Nephron (organoid): ENCODE results near the gene PAXIP1.

Experiments
- H3K27ac Mint-ChIP-seq, 3 experiments: 2 replicates each; pipeline ENCODE4 v1.8.0; 2020; ENCODE audit warnings: mixed read lengths in 3 of 3, mild to moderate bottlenecking in 2 of 3, moderate library complexity in 1 of 3
- H3K27me3 Mint-ChIP-seq: 2 replicates; pipeline ENCODE4 v1.8.0; 2021; ENCODE audit warnings: low read depth, mild to moderate bottlenecking, moderate library complexity, mixed read lengths
- H3K36me3 Mint-ChIP-seq: 2 replicates; pipeline ENCODE4 v1.8.0; 2020; ENCODE audit warnings: low read depth, mixed read lengths
- H3K4me1 Mint-ChIP-seq: 2 replicates; pipeline ENCODE4 v1.8.0; 2020; ENCODE audit warnings: mixed read lengths
- H3K4me3 Mint-ChIP-seq, 3 experiments: 2 replicates each; pipeline ENCODE4 v1.8.0; 2020; ENCODE audit warnings: mild to moderate bottlenecking in 3 of 3, mixed read lengths in 3 of 3, moderate library complexity in 2 of 3
- H3K9me3 Mint-ChIP-seq: 2 replicates; pipeline ENCODE4 v1.8.0; 2020; ENCODE audit warnings: mixed read lengths
- TF ChIP-seq, protein P1 (sequence below), 3 experiments: fragments of 200-600 bp; sonication (generic); IDR thresholded peaks; one replicate each; pipeline ENCODE4 v1.5.0; 2021; ENCODE audit warnings: antibody characterized with exemption in 3 of 3; ENCODE audit not compliant: unreplicated experiment in 3 of 3

The PAXIP1 gene

DNA sequence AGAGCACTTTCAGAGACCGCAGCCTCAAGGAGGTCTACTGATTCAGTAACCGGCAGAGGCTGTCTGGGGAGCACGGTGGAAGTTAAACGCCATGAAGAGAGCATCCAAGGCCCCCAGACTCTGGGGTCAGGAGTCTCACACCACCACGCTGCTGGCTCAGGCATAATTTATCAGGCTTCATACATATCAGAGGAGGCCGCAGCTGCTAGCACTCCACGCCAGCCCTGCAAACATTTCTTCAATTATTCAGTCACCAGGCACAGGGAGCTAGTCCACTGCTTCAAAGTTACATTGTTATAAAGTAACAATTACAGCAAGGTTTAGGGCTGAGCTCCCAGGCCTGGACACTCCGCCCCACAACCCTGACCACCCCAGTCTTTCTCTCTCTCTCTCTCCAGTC, 97.8 kb downstream of the PAXIP1 start:
- Mint-ChIP-seq H3K4me3 (no peak overlapping the region), H3K27me3 (peaks cover 24% of the 10 kb centered on the region), H3K9me3 (peaks cover 3% of the 10 kb centered on the region), H3K36me3 (no peaks in the 10 kb centered on the region), H3K27ac (no peak overlapping the region), H3K4me1 (no peaks in the 10 kb centered on the region)
- TF ChIP-seq, protein P1, sequence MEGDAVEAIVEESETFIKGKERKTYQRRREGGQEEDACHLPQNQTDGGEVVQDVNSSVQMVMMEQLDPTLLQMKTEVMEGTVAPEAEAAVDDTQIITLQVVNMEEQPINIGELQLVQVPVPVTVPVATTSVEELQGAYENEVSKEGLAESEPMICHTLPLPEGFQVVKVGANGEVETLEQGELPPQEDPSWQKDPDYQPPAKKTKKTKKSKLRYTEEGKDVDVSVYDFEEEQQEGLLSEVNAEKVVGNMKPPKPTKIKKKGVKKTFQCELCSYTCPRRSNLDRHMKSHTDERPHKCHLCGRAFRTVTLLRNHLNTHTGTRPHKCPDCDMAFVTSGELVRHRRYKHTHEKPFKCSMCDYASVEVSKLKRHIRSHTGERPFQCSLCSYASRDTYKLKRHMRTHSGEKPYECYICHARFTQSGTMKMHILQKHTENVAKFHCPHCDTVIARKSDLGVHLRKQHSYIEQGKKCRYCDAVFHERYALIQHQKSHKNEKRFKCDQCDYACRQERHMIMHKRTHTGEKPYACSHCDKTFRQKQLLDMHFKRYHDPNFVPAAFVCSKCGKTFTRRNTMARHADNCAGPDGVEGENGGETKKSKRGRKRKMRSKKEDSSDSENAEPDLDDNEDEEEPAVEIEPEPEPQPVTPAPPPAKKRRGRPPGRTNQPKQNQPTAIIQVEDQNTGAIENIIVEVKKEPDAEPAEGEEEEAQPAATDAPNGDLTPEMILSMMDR (IDR thresholded peaks at IDR 0.05; ENCODE audit: unreplicated experiment in 3 of 3) = no peak

DNA sequence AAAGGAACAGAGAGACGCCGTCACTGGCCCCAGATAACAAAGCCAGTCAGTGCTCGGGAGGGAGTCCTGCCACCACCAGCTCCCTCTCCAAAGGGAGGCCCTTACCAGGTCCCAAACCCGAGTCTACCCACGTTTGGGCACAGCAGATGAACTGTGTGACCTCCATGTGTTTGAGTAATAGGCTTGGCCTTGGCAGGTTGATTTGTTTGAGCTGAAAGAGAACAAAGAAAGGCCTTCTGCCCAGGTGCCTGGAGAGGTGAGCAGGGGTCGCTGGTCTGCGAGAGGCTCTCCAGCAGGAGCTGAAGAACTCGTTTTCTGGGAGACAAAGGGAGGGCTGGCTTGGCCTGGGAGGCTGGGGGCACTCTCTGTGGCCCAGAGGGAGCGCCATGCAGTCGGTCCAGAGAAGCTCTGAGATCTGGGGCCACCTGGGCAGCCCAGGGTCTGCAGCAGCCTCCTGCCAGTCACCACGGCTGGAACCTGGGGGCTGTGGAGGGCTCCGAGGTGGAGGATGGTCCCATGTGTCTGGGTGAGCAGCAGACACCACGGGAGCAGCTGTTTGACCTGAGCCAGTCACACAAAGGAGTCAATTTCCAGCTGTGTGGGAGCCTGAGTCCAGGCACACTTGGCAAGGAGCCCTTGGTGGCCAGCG, 99.7 kb downstream of the PAXIP1 start:
- Mint-ChIP-seq H3K27me3 (peaks cover 15% of the 10 kb centered on the region), H3K4me1 (no peaks in the 10 kb centered on the region), H3K36me3 (no peaks in the 10 kb centered on the region), H3K4me3 (no peak overlapping the region), H3K27ac (no peak overlapping the region), H3K9me3 (peaks cover 2% of the 10 kb centered on the region)
- TF ChIP-seq, protein P1 (IDR thresholded peaks at IDR 0.05; ENCODE audit: unreplicated experiment in 3 of 3) = no peak

DNA sequence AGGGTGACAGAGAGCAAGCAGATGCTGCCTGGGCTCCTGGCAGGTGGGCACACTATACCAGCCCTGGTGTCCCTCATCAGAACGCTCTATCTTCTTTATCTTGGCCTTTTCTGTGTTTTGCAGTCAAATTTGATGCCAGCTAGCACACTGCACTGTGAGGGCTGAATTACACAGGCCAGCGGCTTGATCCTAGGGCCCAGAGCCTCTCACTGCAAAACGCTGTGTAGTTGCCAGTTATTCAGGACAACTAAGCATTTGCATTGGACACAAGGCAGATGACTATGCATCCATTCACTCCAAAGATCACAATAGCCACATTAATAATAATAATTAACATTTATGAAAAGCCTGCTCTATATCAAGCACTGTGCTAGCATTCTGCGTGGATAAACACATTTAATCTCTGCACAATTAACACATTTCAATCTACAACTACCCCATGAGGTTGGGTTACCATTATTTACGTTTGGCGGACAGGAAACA, 100.3 kb downstream of the PAXIP1 start:
- no peaks in the 10 kb centered on the region for H3K9me3 Mint-ChIP-seq
- H3K4me3 Mint-ChIP-seq = no peak overlapping the region
- no peaks in the 10 kb centered on the region for H3K36me3 Mint-ChIP-seq
- no peaks in the 10 kb centered on the region for H3K4me1 Mint-ChIP-seq
- no peak overlapping the region for H3K27ac Mint-ChIP-seq
- TF ChIP-seq, protein P1 (IDR thresholded peaks at IDR 0.05; ENCODE audit: unreplicated experiment in 3 of 3) = no peak
- H3K27me3 Mint-ChIP-seq = peaks cover 13% of the 10 kb centered on the region

DNA sequence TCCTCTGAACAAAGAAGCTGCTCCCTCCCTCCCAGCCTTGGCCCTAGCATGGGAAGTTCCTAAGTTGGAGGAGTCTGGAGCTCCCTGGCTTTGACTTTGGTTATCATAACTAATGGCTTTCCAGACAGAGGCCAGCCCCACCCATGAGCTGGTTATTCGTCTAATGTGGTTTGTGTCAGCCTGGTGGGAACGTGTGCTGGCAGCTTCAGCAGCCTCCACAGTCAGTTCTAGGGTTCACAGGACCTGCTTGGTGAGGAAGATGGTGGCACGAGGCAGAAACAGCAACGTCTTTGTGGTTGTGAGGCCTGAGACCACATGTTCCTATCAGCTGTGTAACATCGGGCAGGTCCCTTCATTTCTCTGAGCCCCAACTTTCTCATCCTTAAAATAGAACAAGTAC, 103.1 kb downstream of the PAXIP1 start:
- Mint-ChIP-seq H3K9me3 (no peaks in the 10 kb centered on the region), H3K27me3 (peaks cover 10% of the 10 kb centered on the region), H3K4me3 (no peak overlapping the region), H3K36me3 (no peaks in the 10 kb centered on the region), H3K27ac (no peak overlapping the region), H3K4me1 (no peaks in the 10 kb centered on the region)
- TF ChIP-seq, protein P1 (IDR thresholded peaks at IDR 0.05; ENCODE audit: unreplicated experiment in 3 of 3) = no peak

DNA sequence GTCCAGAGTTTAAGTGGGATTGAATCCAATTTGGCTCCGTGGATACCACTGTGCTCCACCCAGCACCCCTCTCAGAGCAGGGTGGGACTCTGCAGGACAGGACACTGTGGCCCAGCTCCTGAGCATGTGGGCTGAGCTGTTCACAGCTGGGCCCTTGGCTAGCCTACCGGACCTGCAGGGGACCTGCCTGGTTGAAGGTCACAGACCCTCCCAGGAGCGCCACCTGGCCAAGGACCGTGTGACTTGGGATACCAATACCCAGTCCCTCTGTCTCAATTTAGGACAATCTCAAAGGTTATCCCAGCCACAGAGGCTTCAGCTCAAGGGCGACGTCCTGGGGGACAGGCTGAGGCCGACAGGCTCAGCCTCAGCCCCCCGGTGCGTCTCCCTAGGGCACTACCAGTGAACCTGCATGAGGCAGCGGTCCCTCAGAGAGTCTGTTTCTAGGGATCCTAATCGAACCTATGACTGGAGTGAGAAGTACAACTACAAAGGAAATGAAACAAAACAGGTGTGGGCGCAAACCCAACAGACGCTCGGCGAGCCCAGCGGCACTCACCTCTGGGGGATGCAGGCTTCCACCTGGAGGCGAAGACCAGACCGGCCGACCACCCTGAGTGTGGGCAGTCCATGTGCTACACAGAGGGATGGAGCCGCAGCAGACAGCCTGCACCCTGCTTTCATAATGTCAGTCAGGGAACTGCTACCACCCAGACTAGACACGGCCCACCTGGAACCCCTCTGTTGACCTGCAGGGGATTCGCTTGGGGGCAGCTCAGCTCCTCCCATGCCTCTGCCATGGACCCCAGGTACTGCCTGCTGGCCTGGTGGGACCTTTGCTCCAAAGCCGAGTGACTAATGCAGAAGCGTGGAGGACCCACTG, 103.7 kb downstream of the PAXIP1 start:
- TF ChIP-seq, protein P1 (IDR thresholded peaks at IDR 0.05; ENCODE audit: unreplicated experiment in 3 of 3) = no peak
- Mint-ChIP-seq H3K4me1 (no peaks in the 10 kb centered on the region), H3K27me3 (peaks cover 8% of the 10 kb centered on the region), H3K36me3 (no peaks in the 10 kb centered on the region), H3K27ac (no peak overlapping the region), H3K9me3 (no peaks in the 10 kb centered on the region), H3K4me3 (no peak overlapping the region)
